HT1080 (cell line): Measurements from ENCODE around the gene ODAD4. TPM values are rescaled to one million over a fixed set of nuclear protein-coding genes. Genes with fewer than 3 reads are reported as not detected.
"Not testable (repeated sequence)": the region's sequence is repeated elsewhere in the genome, so short reads cannot be mapped to it uniquely, and the experiment has no call there.

ENCODE experiments used
- DNase-seq: peaks from one replicate; pipeline ENCODE4 v3.0.0-alpha.2; 2015; ENCODE audit warnings: low read depth
- total RNA-seq: library from RNA; depleted of rRNA; stranded (reverse); fragments of >200 nt; shearing (Covaris generic); gene quantifications from 2 replicates; pipeline ENCODE4 v1.2.3, GENCODE V29; 2014; rRNA removed

The ODAD4 gene
- total RNA-seq, 1 experiment from 2014 or later: 0.10 TPM

- no peak for DNase-seq
These were observed 71.3 kb downstream of the ODAD4 start for GRCh38 chr17:42001729-42002128.

- DNase-seq: no peak
These were observed 71.9 kb downstream of the ODAD4 start for GRCh38 chr17:42002175-42002791.

GRCh38 chr17:42002792-42003301 lies 72.4 kb downstream of the ODAD4 start:
- no peak for DNase-seq

- no peak for DNase-seq
These were observed 74.7 kb downstream of the ODAD4 start for GRCh38 chr17:42005166-42005565.

- no peak for DNase-seq
These were observed 78.8 kb downstream of the ODAD4 start for GRCh38 chr17:42009170-42009569.

- peak; percentile 81 for DNase-seq
These were observed 79.9 kb downstream of the ODAD4 start for GRCh38 chr17:42010266-42010680.

GRCh38 chr17:42010898-42011516 lies 80.6 kb downstream of the ODAD4 start:
- peak; percentile 66 for DNase-seq

GRCh38 chr17:42012363-42012762 lies 81.9 kb downstream of the ODAD4 start:
- DNase-seq: not testable (repeated sequence)

- not testable (repeated sequence) for DNase-seq
These were observed 83.3 kb downstream of the ODAD4 start for GRCh38 chr17:42013740-42014139.

Other genes with a start within 250 kb of the ODAD4 start
- 78.2 and 312 TPM in 2 replicates for gene EIF1, start 241.7 kb upstream of the ODAD4 start, total RNA-seq
- not detected in 2 replicates for gene GAST, start 218.3 kb upstream of the ODAD4 start, total RNA-seq
- 0.10 TPM in 1 of 2 replicates, not detected in the other for gene HAP1, start 196.0 kb upstream of the ODAD4 start, total RNA-seq
- 1.6 and 4.0 TPM in 2 replicates for gene JUP, start 143.9 kb upstream of the ODAD4 start, total RNA-seq
- 71.9 and 75.5 TPM in 2 replicates for gene P3H4, start 118.7 kb upstream of the ODAD4 start, total RNA-seq
- gene FKBP10, start 117.6 kb upstream of the ODAD4 start, total RNA-seq: 199 and 204 TPM in 2 replicates
- 56.2 and 73.8 TPM in 2 replicates for gene NT5C3B, start 94.4 kb upstream of the ODAD4 start, total RNA-seq
- not detected in 2 replicates for gene KLHL10, start 92.8 kb upstream of the ODAD4 start, total RNA-seq
- gene KLHL11, start 65.2 kb upstream of the ODAD4 start, total RNA-seq: 25.1 and 26.3 TPM in 2 replicates
- 205 and 226 TPM in 2 replicates for gene ACLY, start 11.7 kb upstream of the ODAD4 start, total RNA-seq
- 41.7 and 66.7 TPM in 2 replicates for gene CNP, start 36.2 kb downstream of the ODAD4 start, total RNA-seq
- 133 and 150 TPM in 2 replicates for gene DNAJC7, start 86.8 kb downstream of the ODAD4 start, total RNA-seq
- gene NKIRAS2, start 89.5 kb downstream of the ODAD4 start, total RNA-seq: 47.5 and 53.2 TPM in 2 replicates
- gene C17orf113, start 120.0 kb downstream of the ODAD4 start, total RNA-seq: 0.23 TPM in 2 replicates
- not detected in 2 replicates for gene ZNF385C, start 167.9 kb downstream of the ODAD4 start, total RNA-seq
- 4.9 and 5.7 TPM in 2 replicates for gene DHX58, start 182.1 kb downstream of the ODAD4 start, total RNA-seq
- 19.6 and 28.0 TPM in 2 replicates for gene KAT2A, start 190.8 kb downstream of the ODAD4 start, total RNA-seq
- 0.23 TPM in 1 of 2 replicates, not detected in the other for gene HSPB9, start 192.2 kb downstream of the ODAD4 start, total RNA-seq
- 137 and 277 TPM in 2 replicates for gene RAB5C, start 224.4 kb downstream of the ODAD4 start, total RNA-seq